Upper lobe of left lung (tissue), 4 donors: Measurements from ENCODE around the gene MC4R.

Experiments
- POLR2A ChIP-seq, 4 donors: fragments of 450-650 bp; IDR thresholded peaks; one replicate each; pipeline ENCODE4 v1.5.1; 2016 to 2017; ENCODE audit warnings: antibody characterized with exemption in 4 of 4, mild to moderate bottlenecking in 2 of 4
- TF ChIP-seq, protein P1 (sequence below), 6 experiments: fragments of 450-650 bp in 4 of 6; fragments of 200-600 bp in 2 of 6; sonication (generic) in 2 of 6; IDR thresholded peaks; one replicate each; pipeline ENCODE4 v1.5.1; 2016 to 2019; ENCODE audit warnings: antibody characterized with exemption in 6 of 6

DNA sequence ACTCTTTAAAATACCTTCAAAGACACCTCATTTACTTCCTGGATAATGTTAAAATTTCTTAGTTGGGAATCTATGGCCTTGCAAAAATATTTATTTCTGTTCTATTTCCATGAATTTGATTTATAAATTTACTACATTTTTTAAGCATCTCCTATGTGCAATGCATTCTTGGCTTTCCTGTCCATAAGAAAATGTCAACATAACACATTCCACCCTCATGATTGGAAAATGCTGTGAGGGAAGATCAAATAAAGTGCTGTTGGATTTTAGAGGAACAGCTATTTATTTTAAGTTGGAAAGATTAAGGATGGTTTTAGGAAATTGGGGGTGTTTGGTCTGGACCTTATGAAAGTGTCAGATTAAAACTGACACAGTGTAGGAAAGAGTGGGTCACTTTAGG lies 45.4 kb upstream of the MC4R start:
- TF ChIP-seq POLR2A (IDR thresholded peaks at IDR 0.05) = no peak
- TF ChIP-seq, protein P1, sequence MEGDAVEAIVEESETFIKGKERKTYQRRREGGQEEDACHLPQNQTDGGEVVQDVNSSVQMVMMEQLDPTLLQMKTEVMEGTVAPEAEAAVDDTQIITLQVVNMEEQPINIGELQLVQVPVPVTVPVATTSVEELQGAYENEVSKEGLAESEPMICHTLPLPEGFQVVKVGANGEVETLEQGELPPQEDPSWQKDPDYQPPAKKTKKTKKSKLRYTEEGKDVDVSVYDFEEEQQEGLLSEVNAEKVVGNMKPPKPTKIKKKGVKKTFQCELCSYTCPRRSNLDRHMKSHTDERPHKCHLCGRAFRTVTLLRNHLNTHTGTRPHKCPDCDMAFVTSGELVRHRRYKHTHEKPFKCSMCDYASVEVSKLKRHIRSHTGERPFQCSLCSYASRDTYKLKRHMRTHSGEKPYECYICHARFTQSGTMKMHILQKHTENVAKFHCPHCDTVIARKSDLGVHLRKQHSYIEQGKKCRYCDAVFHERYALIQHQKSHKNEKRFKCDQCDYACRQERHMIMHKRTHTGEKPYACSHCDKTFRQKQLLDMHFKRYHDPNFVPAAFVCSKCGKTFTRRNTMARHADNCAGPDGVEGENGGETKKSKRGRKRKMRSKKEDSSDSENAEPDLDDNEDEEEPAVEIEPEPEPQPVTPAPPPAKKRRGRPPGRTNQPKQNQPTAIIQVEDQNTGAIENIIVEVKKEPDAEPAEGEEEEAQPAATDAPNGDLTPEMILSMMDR (IDR thresholded peaks at IDR 0.05) = no peak
